Measurements from ENCODE around the gene HNRNPDL.
"Not testable (repeated sequence)": the region's sequence is repeated elsewhere in the genome, so short reads cannot be mapped to it uniquely, and the experiment has no call there.

HNRNPDL gene

GRCh38 chr4:82473621-82474164, 43.4 kb upstream of the HNRNPDL start:
- TF ChIP-seq EZH2 (IDR thresholded peaks at IDR 0.05; ENCODE audit: borderline replicate concordance, low read length) = no peak
- TF ChIP-seq CTCF (IDR thresholded peaks at IDR 0.05; ENCODE audit: low read length) = no peak
- H3F3A ChIP-seq (ENCODE audit: insufficient read depth, low read length) = no peaks in the 10 kb centered on the region
- H3K9me3 ChIP-seq (ENCODE audit: low read length) = no peaks in the 10 kb centered on the region
- no peaks in the 10 kb centered on the region for H3K79me2 ChIP-seq (ENCODE audit: insufficient read depth, low read length)
- no peaks in the 10 kb centered on the region for H3K9me2 ChIP-seq (ENCODE audit: low read depth, low read length)
- H3K27me3 ChIP-seq (ENCODE audit: insufficient read depth, low read length) = no peaks in the 10 kb centered on the region
- no peak overlapping the region for H3K27ac ChIP-seq (ENCODE audit: low read depth, low read length, poor library complexity, severe bottlenecking)
- no peak overlapping the region for H3K4me2 ChIP-seq (ENCODE audit: low read length)
- no peak overlapping the region for H2AFZ ChIP-seq (ENCODE audit: low read length)
- no peaks in the 10 kb centered on the region for H3K4me1 ChIP-seq (ENCODE audit: insufficient read depth, low read length, severe bottlenecking)
- no peak overlapping the region for H3K4me3 ChIP-seq (ENCODE audit: low read depth, low read length, poor library complexity, severe bottlenecking)
- no peak overlapping the region for H3K9ac ChIP-seq (ENCODE audit: low read length)
- H3K36me3 ChIP-seq (ENCODE audit: insufficient read depth, low read length) = 0 out of 2 replicates have a peak, but pooled peaks cover 3% of the 10 kb centered on the region
- H4K20me1 ChIP-seq (ENCODE audit: insufficient read depth, low read length) = no peaks in the 10 kb centered on the region

GRCh38 chr4:82473080-82473479, 42.8 kb upstream of the HNRNPDL start:
- H3K4me3 ChIP-seq (ENCODE audit: low read depth, low read length, poor library complexity, severe bottlenecking); H3K9ac ChIP-seq (ENCODE audit: low read length); H3F3A ChIP-seq (ENCODE audit: insufficient read depth, low read length); H3K4me2 ChIP-seq (ENCODE audit: low read length); H3K36me3 ChIP-seq (ENCODE audit: insufficient read depth, low read length); H2AFZ ChIP-seq (ENCODE audit: low read length); H3K27me3 ChIP-seq (ENCODE audit: insufficient read depth, low read length); H3K9me2 ChIP-seq (ENCODE audit: low read depth, low read length); H3K79me2 ChIP-seq (ENCODE audit: insufficient read depth, low read length); H3K9me3 ChIP-seq (ENCODE audit: low read length); H3K4me1 ChIP-seq (ENCODE audit: insufficient read depth, low read length, severe bottlenecking); H4K20me1 ChIP-seq (ENCODE audit: insufficient read depth, low read length); H3K27ac ChIP-seq (ENCODE audit: low read depth, low read length, poor library complexity, severe bottlenecking): not testable (repeated sequence)

- Histone ChIP-seq H3K4me3 (ENCODE audit: low read depth, low read length, poor library complexity, severe bottlenecking) (no peak overlapping the region), H3K27me3 (ENCODE audit: insufficient read depth, low read length) (no peaks in the 10 kb centered on the region), H2AFZ (ENCODE audit: low read length) (no peak overlapping the region), H3K9me3 (ENCODE audit: low read length) (no peaks in the 10 kb centered on the region), H3F3A (ENCODE audit: insufficient read depth, low read length) (no peaks in the 10 kb centered on the region), H3K9me2 (ENCODE audit: low read depth, low read length) (no peaks in the 10 kb centered on the region), H3K79me2 (ENCODE audit: insufficient read depth, low read length) (no peaks in the 10 kb centered on the region), H3K9ac (ENCODE audit: low read length) (no peak overlapping the region), H3K4me2 (ENCODE audit: low read length) (no peak overlapping the region), H4K20me1 (ENCODE audit: insufficient read depth, low read length) (no peaks in the 10 kb centered on the region), H3K27ac (ENCODE audit: low read depth, low read length, poor library complexity, severe bottlenecking) (no peak overlapping the region), H3K36me3 (ENCODE audit: insufficient read depth, low read length) (peaks cover 19% of the 10 kb centered on the region), H3K4me1 (ENCODE audit: insufficient read depth, low read length, severe bottlenecking) (no peaks in the 10 kb centered on the region)
- no peak for TF ChIP-seq CTCF (IDR thresholded peaks at IDR 0.05; ENCODE audit: low read length)
- no peak for TF ChIP-seq EZH2 (IDR thresholded peaks at IDR 0.05; ENCODE audit: borderline replicate concordance, low read length)
These were observed 39.6 kb upstream of the HNRNPDL start for GRCh38 chr4:82469791-82470345.

- no peaks in the 10 kb centered on the region for H4K20me1 ChIP-seq (ENCODE audit: insufficient read depth, low read length)
- TF ChIP-seq EZH2 (IDR thresholded peaks at IDR 0.05; ENCODE audit: borderline replicate concordance, low read length) (no peak), CTCF (IDR thresholded peaks at IDR 0.05; ENCODE audit: low read length) (no peak)
- peaks cover 3% of the 10 kb centered on the region for H3K4me1 ChIP-seq (ENCODE audit: insufficient read depth, low read length, severe bottlenecking)
These were observed 37.2 kb upstream of the HNRNPDL start for GRCh38 chr4:82467471-82467870.

More at GRCh38 chr4:82467471-82467870, 37.2 kb upstream of the HNRNPDL start:
- Histone ChIP-seq H3K4me2 (ENCODE audit: low read length) (no peak overlapping the region), H3F3A (ENCODE audit: insufficient read depth, low read length) (no peaks in the 10 kb centered on the region), H3K27ac (ENCODE audit: low read depth, low read length, poor library complexity, severe bottlenecking) (no peak overlapping the region), H3K27me3 (ENCODE audit: insufficient read depth, low read length) (no peaks in the 10 kb centered on the region), H3K36me3 (ENCODE audit: insufficient read depth, low read length) (peaks cover 38% of the 10 kb centered on the region), H3K4me3 (ENCODE audit: low read depth, low read length, poor library complexity, severe bottlenecking) (no peak overlapping the region), H3K79me2 (ENCODE audit: insufficient read depth, low read length) (no peaks in the 10 kb centered on the region), H3K9me3 (ENCODE audit: low read length) (no peaks in the 10 kb centered on the region), H3K9ac (ENCODE audit: low read length) (no peak overlapping the region), H2AFZ (ENCODE audit: low read length) (no peak overlapping the region), H3K9me2 (ENCODE audit: low read depth, low read length) (no peaks in the 10 kb centered on the region)

Measured in OCI-LY1 (cell line).